Astrocyte of the cerebellum (primary cell): ENCODE measurements around the gene AMOTL1.

Experiments
- DNase-seq: peaks from one replicate; pipeline ENCODE4 v3.0.0-alpha.2; 2011; ENCODE audit warnings: low read depth
- H3K4me3 ChIP-seq: 2 replicates; pipeline ENCODE4 v1.5.1; 2011; ENCODE audit warnings: mild to moderate bottlenecking, low read depth, low read length, moderate library complexity
- in situ Hi-C: cut with HindIII; loops from 2 replicates; pipeline ENCODE4 v1.10.0; 2017; ENCODE audit warnings: low sequenced_read_pairs
- TF ChIP-seq, protein P1 (sequence below): IDR thresholded peaks from 2 replicates; pipeline ENCODE4 v1.5.1; 2012; ENCODE audit warnings: low read length, low read depth, moderate library complexity, mild to moderate bottlenecking; ENCODE audit errors: missing control alignments

AMOTL1 gene

GRCh38 chr11:94768602-94769541 is 716 bp downstream of the AMOTL1 start:
- in situ Hi-C loops, result no loop called here
- peak overlapping the region; percentile 87 for H3K4me3 ChIP-seq
- TF ChIP-seq, protein P1, sequence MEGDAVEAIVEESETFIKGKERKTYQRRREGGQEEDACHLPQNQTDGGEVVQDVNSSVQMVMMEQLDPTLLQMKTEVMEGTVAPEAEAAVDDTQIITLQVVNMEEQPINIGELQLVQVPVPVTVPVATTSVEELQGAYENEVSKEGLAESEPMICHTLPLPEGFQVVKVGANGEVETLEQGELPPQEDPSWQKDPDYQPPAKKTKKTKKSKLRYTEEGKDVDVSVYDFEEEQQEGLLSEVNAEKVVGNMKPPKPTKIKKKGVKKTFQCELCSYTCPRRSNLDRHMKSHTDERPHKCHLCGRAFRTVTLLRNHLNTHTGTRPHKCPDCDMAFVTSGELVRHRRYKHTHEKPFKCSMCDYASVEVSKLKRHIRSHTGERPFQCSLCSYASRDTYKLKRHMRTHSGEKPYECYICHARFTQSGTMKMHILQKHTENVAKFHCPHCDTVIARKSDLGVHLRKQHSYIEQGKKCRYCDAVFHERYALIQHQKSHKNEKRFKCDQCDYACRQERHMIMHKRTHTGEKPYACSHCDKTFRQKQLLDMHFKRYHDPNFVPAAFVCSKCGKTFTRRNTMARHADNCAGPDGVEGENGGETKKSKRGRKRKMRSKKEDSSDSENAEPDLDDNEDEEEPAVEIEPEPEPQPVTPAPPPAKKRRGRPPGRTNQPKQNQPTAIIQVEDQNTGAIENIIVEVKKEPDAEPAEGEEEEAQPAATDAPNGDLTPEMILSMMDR, result no peak
- DNase-seq, result no peak

- H3K4me3 ChIP-seq, result peak overlapping the region; percentile 87
- TF ChIP-seq, protein P1, result no peak
- no peak for DNase-seq
- in situ Hi-C loops, result no loop called here
Observed at GRCh38 chr11:94769880-94770279, 1.7 kb downstream of the AMOTL1 start.

DNA sequence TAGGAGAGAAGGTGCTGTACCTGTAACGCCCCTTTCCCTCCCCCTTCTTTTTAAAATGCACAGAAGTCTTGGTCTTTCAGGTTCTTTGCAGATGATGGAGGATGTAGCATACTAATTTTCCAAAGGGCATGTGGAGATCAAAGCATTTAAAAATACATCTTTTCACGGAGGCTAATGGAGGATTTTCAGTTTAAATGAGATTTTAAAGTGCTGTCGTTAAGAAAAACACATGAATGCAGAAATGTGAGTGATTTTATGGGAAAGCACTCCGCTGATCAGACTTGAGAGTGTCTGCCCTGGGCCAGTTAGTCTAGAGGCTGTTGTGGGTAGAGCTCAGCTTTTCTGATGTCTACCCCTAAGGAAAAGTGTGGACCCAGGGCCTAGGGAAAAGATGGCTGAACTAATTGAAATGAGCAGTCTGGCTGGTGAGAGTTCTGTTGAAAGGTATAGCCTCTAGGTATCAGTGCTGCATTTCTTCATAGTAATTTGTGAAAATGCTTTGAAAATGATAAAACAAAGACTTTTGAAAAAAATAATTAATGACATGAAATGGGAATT is 2.5 kb downstream of the AMOTL1 start:
- peak overlapping the region; percentile 87 for H3K4me3 ChIP-seq
- no peak for DNase-seq
- TF ChIP-seq, protein P1, result no peak
- in situ Hi-C loops, result no loop called here

GRCh38 chr11:94771390-94771789 is 3.2 kb downstream of the AMOTL1 start:
- TF ChIP-seq, protein P1, result no peak
- in situ Hi-C loops, result no loop called here
- no peak for DNase-seq
- no peak overlapping the region for H3K4me3 ChIP-seq

GRCh38 chr11:94771951-94772350 is 3.8 kb downstream of the AMOTL1 start:
- in situ Hi-C loops, result no loop called here
- DNase-seq, result no peak
- no peak overlapping the region for H3K4me3 ChIP-seq
- TF ChIP-seq, protein P1, result no peak

- no peak for DNase-seq
- in situ Hi-C loops, result no loop called here
Observed at GRCh38 chr11:94773842-94774241, 5.7 kb downstream of the AMOTL1 start.

More at GRCh38 chr11:94773842-94774241, 5.7 kb downstream of the AMOTL1 start:
- no peak overlapping the region for H3K4me3 ChIP-seq
- TF ChIP-seq, protein P1, result no peak
